ENCODE measurements around the gene PSD2.
A peak's percentile ranks its signal among the peaks of the same experiment; 100 is the strongest.

Gene PSD2

GRCh38 chr5:139863361-139863760, 67.8 kb downstream of the PSD2 start:
- TF ChIP-seq CTCF (IDR thresholded peaks at IDR 0.05; ENCODE audit: extremely low read depth, insufficient read depth, missing control alignments) = no peak
- in situ Hi-C loops (cut with MboI; ENCODE audit: low pct_unique_long_range_greater_than_20kb, low sequenced_read_pairs, unreplicated experiment) = no loop called here
- no peak for DNase-seq (ENCODE audit: low spot score)

GRCh38 chr5:139863855-139864558, 68.4 kb downstream of the PSD2 start:
- in situ Hi-C loops (cut with MboI; ENCODE audit: low pct_unique_long_range_greater_than_20kb, low sequenced_read_pairs, unreplicated experiment) = no loop called here
- peak; percentile 81 for TF ChIP-seq CTCF (IDR thresholded peaks at IDR 0.05; ENCODE audit: extremely low read depth, insufficient read depth, missing control alignments)
- peak; percentile 84 for DNase-seq (ENCODE audit: low spot score)

- no peak for DNase-seq (ENCODE audit: low spot score)
- TF ChIP-seq CTCF (IDR thresholded peaks at IDR 0.05; ENCODE audit: extremely low read depth, insufficient read depth, missing control alignments) = no peak
- in situ Hi-C loops (cut with MboI; ENCODE audit: low pct_unique_long_range_greater_than_20kb, low sequenced_read_pairs, unreplicated experiment) = no loop called here
Measured at GRCh38 chr5:139864716-139865483, 69.3 kb downstream of the PSD2 start.

DNA sequence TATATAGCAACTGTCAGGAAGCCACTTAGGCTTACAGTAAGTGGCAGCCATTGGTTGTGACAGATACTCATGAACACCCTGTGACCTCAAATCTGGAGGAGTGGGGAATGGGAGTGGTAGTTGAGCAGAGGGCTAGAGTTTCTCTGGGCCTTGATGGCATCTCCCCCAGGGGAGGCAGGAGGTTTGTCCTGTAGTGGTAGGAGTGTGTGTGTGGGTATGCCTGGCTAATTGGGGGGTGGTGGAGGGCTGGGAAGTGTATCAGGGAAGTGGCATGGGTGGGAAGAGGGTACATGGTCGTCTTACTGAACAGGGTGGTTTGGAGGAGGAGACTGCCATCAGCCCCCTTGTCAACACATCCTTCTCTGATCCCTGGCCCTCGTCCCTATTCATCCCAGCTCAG, 71.5 kb downstream of the PSD2 start:
- in situ Hi-C loops (cut with MboI; ENCODE audit: low pct_unique_long_range_greater_than_20kb, low sequenced_read_pairs, unreplicated experiment) = no loop called here
- TF ChIP-seq CTCF (IDR thresholded peaks at IDR 0.05; ENCODE audit: extremely low read depth, insufficient read depth, missing control alignments) = no peak
- DNase-seq (ENCODE audit: low spot score) = no peak

GRCh38 chr5:139867581-139867980, 72.0 kb downstream of the PSD2 start:
- in situ Hi-C loops (cut with MboI; ENCODE audit: low pct_unique_long_range_greater_than_20kb, low sequenced_read_pairs, unreplicated experiment) = no loop called here
- DNase-seq (ENCODE audit: low spot score) = no peak
- TF ChIP-seq CTCF (IDR thresholded peaks at IDR 0.05; ENCODE audit: extremely low read depth, insufficient read depth, missing control alignments) = no peak

GRCh38 chr5:139869042-139869790, 73.6 kb downstream of the PSD2 start:
- no peak for DNase-seq (ENCODE audit: low spot score)
- TF ChIP-seq CTCF (IDR thresholded peaks at IDR 0.05; ENCODE audit: extremely low read depth, insufficient read depth, missing control alignments) = no peak
- in situ Hi-C loops (cut with MboI; ENCODE audit: low pct_unique_long_range_greater_than_20kb, low sequenced_read_pairs, unreplicated experiment) = no loop called here
